PC-9 (cell line): Measurements from ENCODE around the gene CANX.

Source experiments
- EZH2 ChIP-seq: fragments of 200-600 bp; sonication (generic); IDR thresholded peaks from 2 replicates; pipeline ENCODE4 v1.8.0; 2017; ENCODE audit warnings: antibody characterized with exemption, low read depth
- TF ChIP-seq, protein P1 (sequence below): fragments of 200-600 bp; sonication (generic); conservative IDR thresholded peaks from 2 replicates; pipeline ENCODE4 v1.6.1; 2017; ENCODE audit warnings: mixed run types, antibody characterized with exemption, mild to moderate bottlenecking, moderate library complexity

DNA sequence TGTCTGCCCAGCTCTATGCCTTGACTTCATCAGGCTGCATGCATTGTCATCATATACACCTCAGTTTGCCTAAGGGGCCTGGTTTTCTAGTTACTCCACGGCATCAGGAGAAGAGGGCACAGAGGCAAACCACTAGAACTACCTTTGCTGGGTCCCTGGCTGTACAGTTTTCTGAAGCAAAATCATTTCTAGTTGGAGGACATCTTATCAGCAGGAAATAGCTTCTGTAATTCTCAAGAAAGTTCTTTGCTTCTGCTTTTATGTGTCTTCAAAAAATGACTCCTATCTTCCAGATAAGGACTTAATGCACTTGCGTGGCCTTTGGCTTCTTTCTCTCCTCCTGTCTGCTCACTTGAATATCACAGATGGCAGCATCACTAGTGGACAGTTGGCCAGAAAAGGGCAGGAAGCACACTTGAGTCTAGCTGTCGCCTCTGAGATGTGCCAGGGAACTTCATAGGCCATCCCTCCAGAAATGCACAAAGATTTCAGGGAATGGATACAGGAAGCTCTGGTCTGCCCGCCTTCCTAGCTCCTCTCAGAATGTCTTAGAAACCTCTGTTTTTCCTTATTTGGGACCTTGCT is 72.6 kb downstream of the CANX start:
- TF ChIP-seq, protein P1, sequence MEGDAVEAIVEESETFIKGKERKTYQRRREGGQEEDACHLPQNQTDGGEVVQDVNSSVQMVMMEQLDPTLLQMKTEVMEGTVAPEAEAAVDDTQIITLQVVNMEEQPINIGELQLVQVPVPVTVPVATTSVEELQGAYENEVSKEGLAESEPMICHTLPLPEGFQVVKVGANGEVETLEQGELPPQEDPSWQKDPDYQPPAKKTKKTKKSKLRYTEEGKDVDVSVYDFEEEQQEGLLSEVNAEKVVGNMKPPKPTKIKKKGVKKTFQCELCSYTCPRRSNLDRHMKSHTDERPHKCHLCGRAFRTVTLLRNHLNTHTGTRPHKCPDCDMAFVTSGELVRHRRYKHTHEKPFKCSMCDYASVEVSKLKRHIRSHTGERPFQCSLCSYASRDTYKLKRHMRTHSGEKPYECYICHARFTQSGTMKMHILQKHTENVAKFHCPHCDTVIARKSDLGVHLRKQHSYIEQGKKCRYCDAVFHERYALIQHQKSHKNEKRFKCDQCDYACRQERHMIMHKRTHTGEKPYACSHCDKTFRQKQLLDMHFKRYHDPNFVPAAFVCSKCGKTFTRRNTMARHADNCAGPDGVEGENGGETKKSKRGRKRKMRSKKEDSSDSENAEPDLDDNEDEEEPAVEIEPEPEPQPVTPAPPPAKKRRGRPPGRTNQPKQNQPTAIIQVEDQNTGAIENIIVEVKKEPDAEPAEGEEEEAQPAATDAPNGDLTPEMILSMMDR = no peak
- TF ChIP-seq EZH2 = no peak
